NB4 (cell line): ENCODE data around the gene TMEM263.

Experiments
- MAX ChIP-seq: IDR thresholded peaks from 2 replicates; pipeline ENCODE4 v1.6.1; 2011; ENCODE audit warnings: low read depth, low read length
- POLR2A ChIP-seq: IDR thresholded peaks from 2 replicates; pipeline ENCODE4 v1.6.1; 2011; ENCODE audit warnings: mild to moderate bottlenecking; ENCODE audit not compliant: insufficient read length; ENCODE audit errors: extremely low read depth

- TF ChIP-seq MAX (no peak), POLR2A (no peak)
Measured at GRCh38 chr12:106962286-106962685, 6.6 kb downstream of the TMEM263 start.
